RWPE1 (cell line): ENCODE measurements around the gene WRAP73.

Experiments
- CTCF ChIA-PET: fragments of 350-600 bp; sonication (Branson Sonifier 250); formaldehyde crosslinking; extraction: SDS; loops from one replicate; lab custom pipeline; 2021; lab: Yijun Ruan, JAX
- POLR2A ChIA-PET: fragments of 400-600 bp; formaldehyde crosslinking; extraction: SDS; loops from one replicate; lab custom pipeline; 2020; ENCODE audit warnings: antibody characterized with exemption; ENCODE audit not compliant: low non-redundant PET; lab: Yijun Ruan, JAX
- DNase-seq: peaks from one replicate; pipeline ENCODE4 v3.0.0; 2012; ENCODE audit warnings: low spot score
- H3K27ac ChIP-seq: fragments of 450-650 bp; 2 replicates; pipeline ENCODE4 v1.5.1; 2017
- CTCF ChIP-seq: fragments of 450-650 bp; conservative IDR thresholded peaks from 2 replicates; pipeline ENCODE4 v1.5.1; 2017; ENCODE audit warnings: low read depth, mild to moderate bottlenecking

Gene WRAP73

GRCh38 chr1:3629561-3630160, 20.2 kb downstream of the WRAP73 start:
- ChIA-PET POLR2A (no interaction called here), CTCF (interaction anchor here (0.5 to 1.5 kb wide), 2 partner anchors 10 to 65 kb away, joined by 3 read pairs; no protein-coding TSS in a partner anchor)
- peak overlapping the region; percentile 48 for H3K27ac ChIP-seq
- no peak for TF ChIP-seq CTCF
- DNase-seq = no peak

- CTCF ChIA-PET = interaction anchor here (0.6 to 1.7 kb wide), 3 partner anchors 25 to 175 kb away, joined by 3 to 5 read pairs (median 3); no protein-coding TSS in a partner anchor
Observed at GRCh38 chr1:3628445-3628844, 21.5 kb downstream of the WRAP73 start.

GRCh38 chr1:3627515-3628253, 22.2 kb downstream of the WRAP73 start:
- no peak overlapping the region for H3K27ac ChIP-seq
- CTCF ChIA-PET = interaction anchor here (1.7 kb wide), 1 partner anchor 175 kb away, joined by 5 read pairs; no protein-coding TSS in a partner anchor
- POLR2A ChIA-PET = no interaction called here
- TF ChIP-seq CTCF = no peak
- no peak for DNase-seq

More at GRCh38 chr1:3628445-3628844, 21.5 kb downstream of the WRAP73 start:
- DNase-seq = no peak
- H3K27ac ChIP-seq = peak overlapping the region; percentile 21; the same call in 1 of the 2 replicates
- POLR2A ChIA-PET = no interaction called here
- no peak for TF ChIP-seq CTCF

- no peak for TF ChIP-seq CTCF
- no peak for DNase-seq
- no peak overlapping the region for H3K27ac ChIP-seq
- POLR2A ChIA-PET = no interaction called here
- CTCF ChIA-PET = interaction anchor here (0.7 to 1.2 kb wide), 4 partner anchors 9 to 99 kb away, joined by 4 to 6 read pairs (median 4); no protein-coding TSS in a partner anchor
Observed at GRCh38 chr1:3626025-3626424, 23.9 kb downstream of the WRAP73 start.

GRCh38 chr1:3625151-3625907, 24.6 kb downstream of the WRAP73 start:
- no peak for TF ChIP-seq CTCF
- H3K27ac ChIP-seq = peak overlapping the region; percentile 80
- peak; percentile 52 for DNase-seq
- POLR2A ChIA-PET = no interaction called here
- CTCF ChIA-PET = interaction anchor here (0.7 to 1.8 kb wide), 4 partner anchors 10 to 102 kb away, joined by 4 to 8 read pairs (median 5); no protein-coding TSS in a partner anchor
